ENCODE results near the gene NUMB.

Gene NUMB

DNA sequence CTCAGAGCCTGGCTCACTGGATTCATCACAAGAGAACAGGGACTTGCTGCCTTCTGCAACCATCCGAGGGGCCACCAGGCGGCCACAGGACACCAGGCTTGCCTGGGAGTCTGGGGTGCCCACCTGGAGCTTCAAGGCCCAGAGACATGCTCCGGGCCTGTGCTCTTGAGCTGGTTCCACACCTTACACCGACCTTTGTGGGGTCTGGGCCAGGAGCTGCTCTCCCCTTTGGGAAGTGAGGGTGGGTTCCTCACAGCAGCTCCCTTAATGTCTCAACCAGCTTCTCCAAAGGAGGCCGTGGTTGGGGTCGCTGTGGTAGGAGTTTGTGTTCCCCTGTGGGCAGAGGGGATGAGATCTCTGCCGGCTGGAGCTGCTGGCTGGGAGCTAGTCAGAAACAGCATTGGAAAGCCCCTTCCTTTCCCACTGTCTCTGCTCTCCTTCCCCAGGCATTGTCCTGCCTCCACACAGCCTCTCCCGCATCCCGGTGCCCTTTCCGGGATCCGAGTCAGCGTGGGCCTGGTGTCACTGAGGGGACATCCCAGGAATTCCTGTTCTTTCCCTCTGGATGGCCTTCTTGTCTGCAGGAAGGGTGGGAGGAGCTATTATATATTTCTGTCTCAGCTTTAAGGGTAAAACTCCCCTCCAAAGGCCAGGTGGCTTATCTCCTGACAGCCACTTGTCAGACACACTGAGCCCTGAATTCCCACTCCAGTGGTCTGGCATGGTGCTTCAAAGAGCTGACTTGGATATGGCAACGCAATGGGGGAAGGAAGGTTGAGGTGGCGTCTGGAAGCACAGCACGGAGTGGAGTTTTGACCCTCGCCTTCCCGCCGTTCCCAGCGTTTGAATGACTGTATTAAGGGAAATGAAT, 226.1 kb downstream of the NUMB start:
- DNase-seq (ENCODE audit: insufficient read length): no peak
- FAIRE-seq: no peak
- TF ChIP-seq TAF1 (IDR thresholded peaks at IDR 0.05; ENCODE audit: borderline replicate concordance, low read depth, low read length) (no peak), POLR2AphosphoS5 (IDR thresholded peaks at IDR 0.05; ENCODE audit: low read depth, low read length) (no peak), POLR2A (IDR thresholded peaks at IDR 0.05; ENCODE audit: low read depth, low read length) (no peak)

DNA sequence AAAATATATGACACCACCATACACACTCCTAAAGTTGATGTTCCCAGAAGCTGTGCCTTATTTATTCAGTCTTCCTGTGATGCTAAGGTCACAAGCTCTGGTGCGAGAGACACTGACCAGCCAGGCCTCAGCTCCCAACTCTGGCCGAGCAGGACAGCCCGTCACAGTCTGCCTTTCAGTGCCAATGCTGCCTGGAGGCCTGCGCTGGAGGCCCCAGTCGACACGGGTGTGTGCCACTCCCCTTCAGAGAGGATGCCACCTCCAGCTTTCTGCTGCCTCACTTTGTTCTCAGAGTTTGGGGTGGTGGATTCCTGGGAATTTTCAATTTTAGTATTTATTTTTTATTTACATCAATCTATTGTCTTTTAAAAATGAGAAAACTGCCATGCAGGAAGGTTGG, 228.3 kb downstream of the NUMB start:
- TF ChIP-seq POLR2AphosphoS5 (IDR thresholded peaks at IDR 0.05; ENCODE audit: low read depth, low read length) (no peak), TAF1 (IDR thresholded peaks at IDR 0.05; ENCODE audit: borderline replicate concordance, low read depth, low read length) (no peak), POLR2A (IDR thresholded peaks at IDR 0.05; ENCODE audit: low read depth, low read length) (no peak)
- FAIRE-seq (no peak), DNase-seq (ENCODE audit: insufficient read length) (no peak)

DNA sequence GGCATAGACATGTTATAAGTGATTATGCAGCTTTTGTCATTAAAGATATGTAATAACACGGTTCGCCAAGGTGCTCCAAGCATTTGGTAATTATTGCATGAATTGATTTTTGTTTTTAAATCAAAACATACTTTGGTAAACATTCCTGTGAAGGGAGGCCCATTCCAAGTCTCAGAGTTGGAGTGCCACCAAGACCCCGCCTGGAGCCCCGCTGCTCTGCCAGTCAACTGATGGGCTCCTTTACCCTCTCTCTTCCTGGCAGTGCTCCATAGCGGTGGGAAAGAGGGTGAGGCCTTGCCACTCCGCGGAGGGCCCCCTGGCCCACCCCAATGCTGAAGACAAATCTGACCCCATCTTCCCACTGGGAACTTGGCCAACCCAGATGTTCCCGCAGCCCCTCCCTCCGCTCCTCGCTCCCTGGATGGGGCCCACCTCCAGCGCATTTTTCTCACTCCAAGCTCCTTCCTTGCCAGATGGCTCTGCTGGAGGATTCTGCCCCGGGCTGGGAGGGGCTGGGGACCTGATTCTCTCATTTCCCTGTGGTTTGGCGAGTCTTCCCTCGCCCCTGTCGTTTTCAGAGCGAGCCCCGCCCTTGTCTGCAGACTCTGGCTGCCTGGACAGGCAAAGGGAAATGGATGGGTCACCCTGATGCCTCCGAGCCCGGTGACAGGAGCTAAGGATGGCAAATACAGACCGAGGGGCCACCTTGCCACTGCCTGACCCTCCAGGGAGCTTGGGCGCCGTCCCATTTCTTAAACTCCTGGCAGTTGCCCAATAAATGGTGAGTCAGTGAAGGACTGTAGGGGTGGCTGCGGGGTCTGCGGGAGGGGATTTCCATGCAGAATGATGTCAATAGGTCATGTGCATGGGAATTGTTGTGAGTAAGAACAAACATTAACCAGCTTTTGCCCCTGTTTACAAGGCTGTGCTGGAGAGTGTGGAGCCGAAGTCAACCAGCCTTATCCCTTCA, 230.2 kb downstream of the NUMB start:
- DNase-seq (ENCODE audit: insufficient read length): no peak
- TF ChIP-seq TAF1 (IDR thresholded peaks at IDR 0.05; ENCODE audit: borderline replicate concordance, low read depth, low read length): no peak
- TF ChIP-seq POLR2A (IDR thresholded peaks at IDR 0.05; ENCODE audit: low read depth, low read length): no peak
- no peak for TF ChIP-seq POLR2AphosphoS5 (IDR thresholded peaks at IDR 0.05; ENCODE audit: low read depth, low read length)
- no peak for FAIRE-seq

DNA sequence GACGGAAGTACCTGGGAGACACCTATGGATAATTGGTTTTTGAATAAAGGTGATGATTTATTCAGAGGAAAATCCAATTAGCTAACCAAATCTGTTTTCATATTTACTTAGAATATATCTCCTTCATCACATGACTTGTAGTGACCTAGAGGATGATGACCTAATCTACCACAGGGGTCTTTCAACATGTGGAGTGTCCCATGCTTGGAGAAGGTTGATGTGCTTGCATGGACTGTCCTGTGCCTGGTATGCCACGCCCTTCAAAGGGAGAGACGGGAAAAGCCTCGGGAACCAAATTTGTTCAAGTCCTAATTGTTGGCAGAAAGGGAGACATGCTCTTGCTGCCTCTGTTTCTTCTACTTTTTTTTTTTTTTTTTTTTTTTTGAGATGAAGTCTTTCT, 232.8 kb downstream of the NUMB start:
- FAIRE-seq (no peak), DNase-seq (ENCODE audit: insufficient read length) (no peak)
- no peak for TF ChIP-seq TAF1 (IDR thresholded peaks at IDR 0.05; ENCODE audit: borderline replicate concordance, low read depth, low read length)
- TF ChIP-seq POLR2A (IDR thresholded peaks at IDR 0.05; ENCODE audit: low read depth, low read length): no peak
- no peak for TF ChIP-seq POLR2AphosphoS5 (IDR thresholded peaks at IDR 0.05; ENCODE audit: low read depth, low read length)
